HG03571 (cell line): Measurements from ENCODE around the gene CFAP46.
"Not testable (repeated sequence)": the region's sequence is repeated elsewhere in the genome, so short reads cannot be mapped to it uniquely, and the experiment has no call there.

Source experiments
- ATAC-seq: cut with Tn5 transposase; IDR thresholded peaks from one replicate; pipeline ENCODE4 v1.9.1; 2021; ENCODE audit not compliant: unreplicated experiment

CFAP46 gene

DNA sequence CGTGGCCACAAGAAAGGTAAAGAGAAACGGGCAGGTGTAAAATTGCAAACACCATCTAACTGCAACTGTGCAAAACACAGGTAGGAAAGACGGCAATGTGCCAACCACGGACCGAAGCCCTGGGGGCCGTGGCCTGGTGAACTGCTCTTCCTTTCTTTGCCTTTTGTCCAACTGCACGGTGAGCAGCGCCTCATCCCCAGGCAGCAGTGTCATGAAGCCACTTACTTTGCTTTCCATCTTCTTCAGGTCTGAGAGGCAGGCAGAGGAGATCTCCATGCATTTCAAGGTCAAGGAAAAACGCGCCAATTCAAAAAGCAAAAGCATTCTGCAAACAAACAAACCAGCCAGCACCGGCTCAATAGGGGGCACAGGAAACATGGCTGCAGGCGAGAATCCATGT, 12.9 kb downstream of the CFAP46 start:
- ATAC-seq: no peak

DNA sequence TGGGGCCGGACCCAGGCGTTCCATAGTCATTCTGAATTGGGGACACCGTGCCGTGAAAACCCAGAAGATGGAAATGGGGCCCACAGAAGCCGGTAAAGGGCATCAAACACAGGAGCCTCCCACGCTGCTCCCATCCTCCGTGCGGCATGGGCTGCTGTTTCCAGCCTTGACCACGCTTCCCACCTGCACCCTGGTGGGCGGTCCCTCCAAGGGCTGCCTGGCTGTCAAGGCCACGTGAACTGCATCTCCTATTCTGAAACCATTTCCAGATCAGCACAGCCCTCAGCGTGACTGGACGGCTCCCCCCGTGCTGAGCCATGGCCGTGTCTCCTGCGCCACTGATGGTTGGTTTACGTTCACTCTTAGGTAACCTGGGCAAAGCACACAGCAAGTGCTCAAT, 14.1 kb downstream of the CFAP46 start:
- ATAC-seq: no peak

DNA sequence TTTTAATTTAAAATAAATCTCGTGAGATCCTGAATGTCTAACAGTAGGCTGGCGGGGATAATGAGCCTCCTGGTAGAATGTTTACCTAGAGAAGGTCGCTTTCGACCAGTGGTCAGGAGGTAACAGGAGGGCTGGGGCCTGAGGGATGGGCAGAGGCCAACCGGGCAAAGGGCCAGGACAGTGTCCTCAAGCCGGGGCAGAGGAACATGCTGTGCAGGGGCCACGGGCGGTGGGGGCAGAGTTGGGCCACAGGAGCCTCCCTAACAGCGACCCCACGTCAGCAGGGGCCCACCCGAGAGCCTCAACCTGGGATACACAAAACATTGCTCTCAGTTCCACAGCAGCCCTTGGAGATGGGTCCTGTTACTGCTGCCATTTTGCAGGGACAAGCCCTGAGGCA, 14.5 kb downstream of the CFAP46 start:
- ATAC-seq: no peak

DNA sequence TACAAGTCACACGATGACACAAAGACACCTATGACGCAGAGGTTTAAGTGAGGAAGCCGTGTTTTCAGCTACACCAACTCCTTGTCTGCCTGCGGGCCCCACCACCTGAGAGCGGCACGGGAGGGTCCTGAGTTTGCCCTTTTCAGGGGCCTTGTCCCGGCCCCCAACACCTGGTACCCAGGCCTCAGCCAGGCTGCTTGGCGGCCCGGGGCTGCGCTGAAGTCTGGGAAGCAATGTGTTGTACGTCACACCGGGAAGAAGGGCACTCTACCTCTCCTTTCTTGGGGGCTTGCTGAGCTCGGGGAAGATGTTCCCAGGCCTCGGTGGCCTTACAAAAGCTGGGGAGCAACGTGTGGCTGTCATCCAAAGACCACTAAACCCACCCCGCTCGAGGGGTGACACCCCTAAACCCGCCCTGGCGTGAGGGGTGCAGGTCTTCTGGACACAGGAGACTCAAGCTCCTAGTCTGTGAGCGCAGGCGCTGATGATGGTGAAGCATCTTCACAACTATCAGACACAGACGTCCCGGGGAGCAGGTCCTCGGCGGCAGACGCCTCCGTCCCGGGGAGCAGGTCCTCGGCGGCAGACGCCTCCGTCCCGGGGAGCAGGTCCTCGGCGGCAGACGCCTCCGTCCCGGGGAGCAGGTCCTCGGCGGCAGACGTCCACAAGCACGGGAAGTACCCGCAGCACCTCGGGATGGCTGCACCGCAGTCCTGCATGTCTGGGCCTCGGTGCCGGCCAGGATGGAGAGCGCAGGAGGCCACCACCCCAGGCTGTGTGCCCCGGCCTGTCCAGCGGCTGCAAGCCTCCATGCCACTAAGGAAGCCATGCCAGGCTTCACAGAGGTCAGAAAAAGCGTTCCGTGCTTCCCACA, 15.4 kb downstream of the CFAP46 start:
- no peak for ATAC-seq

DNA sequence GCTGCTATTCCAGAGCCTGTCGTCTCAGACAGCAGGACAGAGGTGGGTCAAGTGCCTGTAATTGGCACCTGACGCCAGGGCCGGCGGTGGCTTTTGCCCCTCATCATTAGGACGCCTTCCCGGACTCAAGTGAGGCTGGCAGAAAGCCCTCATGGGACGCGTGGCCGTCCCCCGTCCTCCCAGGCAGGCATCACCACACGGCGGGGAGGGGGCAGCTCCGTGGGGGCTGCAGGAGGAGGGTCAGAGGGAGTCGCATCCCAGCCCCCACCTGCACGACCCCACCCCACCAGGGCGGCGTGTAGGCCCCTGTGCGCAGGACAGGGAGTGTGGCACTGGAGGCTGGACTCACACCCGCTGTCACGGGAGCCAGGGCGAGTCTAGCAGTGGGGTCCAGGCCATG, 16.3 kb downstream of the CFAP46 start:
- no peak for ATAC-seq

DNA sequence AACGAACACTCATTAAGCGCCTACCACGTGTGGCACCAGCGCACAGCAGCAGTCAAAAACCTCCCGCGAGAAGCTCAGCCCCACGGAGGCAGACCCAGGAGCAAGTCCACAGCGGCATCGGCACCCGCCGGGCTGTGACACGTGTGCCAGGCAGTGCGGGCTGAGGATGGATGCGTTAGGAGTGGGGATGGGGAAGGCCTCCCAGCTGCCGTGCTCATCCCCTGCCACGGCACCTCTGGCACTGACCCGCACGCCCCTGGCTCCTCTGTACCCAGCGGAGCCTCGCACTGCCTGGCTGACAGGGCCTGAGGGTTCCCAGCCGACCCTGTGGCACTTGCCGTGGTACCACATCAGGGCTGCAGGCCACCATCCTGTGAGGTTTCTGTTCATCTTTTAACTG, 16.8 kb downstream of the CFAP46 start:
- ATAC-seq: no peak

DNA sequence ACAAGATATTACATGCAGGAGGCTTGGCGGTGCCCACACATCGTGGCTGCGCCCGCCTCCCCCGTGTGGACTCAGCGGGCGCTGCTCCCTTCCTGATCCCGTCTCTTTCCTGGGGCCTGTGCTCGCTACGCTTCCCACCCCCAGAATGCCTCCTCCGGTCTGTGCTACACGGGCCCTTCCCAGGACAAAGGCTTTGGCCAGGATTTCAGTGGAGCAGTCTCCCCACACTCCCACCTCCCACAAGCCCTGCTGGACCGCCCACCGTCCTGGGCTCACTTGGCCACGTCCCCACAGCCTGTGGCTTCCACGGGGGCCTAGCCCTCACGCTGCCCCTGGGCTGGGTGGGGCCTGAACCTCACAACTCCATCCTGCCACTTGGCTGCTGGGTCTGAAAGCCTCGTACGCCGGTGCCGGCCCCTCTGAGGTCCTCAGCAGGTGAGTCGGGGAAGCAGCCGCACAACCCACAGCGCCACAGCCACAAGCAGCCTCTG, 17.3 kb downstream of the CFAP46 start:
- ATAC-seq: no peak

DNA sequence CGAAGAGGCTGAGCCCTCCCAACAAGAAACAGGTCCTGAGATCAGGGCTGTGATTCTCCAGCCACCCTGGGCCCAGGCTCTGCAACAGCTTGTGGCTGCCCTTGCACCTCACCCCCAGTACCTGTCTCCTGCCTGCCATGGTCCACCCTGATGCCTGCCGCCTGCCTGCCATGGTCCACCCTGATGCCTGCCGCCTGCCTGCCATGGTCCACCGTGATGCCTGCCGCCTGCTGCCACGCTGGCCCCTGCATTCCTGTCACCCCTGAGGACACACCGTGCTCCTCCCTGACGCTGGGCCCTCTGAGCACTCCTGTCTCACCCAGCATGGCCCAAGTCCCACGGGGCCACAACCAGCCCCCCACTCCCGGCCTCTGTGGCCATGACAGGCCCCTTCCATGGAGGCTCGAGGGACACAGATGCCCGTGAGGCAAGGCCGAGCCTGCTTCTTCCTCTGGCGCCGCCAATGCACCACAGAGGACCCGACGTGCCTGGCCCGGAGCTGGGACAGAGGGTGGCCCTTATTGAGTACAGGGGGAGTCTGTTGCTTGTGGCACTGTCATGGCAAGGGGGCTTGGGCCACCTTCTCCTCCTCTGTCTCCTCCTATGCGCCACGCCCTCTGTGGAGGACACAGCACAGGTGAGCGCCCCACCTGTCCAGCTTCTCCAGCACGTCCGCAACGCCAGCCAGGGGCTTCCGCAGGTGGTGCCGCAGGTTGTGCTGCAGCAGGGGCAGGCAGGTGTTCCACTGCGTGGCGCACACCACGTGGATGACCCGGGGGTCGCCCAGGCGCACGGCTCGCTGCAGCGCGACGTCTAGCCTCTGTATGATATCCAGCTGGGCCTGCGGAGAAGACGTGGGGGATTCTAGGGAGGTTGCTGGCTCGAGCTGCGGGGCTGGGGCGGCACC, 18.1 kb downstream of the CFAP46 start:
- ATAC-seq: no peak

DNA sequence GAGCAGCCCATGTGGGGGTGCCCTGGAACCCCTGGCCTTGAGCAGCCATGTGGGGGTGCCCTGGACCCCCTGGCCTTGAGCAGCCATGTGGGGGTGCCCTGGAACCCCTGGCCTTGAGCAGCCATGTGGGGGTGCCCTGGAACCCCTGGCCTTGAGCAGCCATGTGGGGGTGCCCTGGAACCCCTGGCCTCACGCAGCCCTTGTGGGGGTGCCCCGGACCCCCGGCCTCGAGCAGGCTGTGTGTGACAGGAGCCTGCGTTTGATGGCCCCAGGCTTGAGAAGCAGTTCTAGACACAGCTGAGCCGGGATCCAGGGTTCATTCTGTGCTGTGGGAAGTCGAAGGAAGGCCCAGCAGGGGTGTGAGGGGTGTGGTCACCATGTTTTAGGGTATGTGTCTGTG, 19.0 kb downstream of the CFAP46 start:
- ATAC-seq: not testable (repeated sequence)

DNA sequence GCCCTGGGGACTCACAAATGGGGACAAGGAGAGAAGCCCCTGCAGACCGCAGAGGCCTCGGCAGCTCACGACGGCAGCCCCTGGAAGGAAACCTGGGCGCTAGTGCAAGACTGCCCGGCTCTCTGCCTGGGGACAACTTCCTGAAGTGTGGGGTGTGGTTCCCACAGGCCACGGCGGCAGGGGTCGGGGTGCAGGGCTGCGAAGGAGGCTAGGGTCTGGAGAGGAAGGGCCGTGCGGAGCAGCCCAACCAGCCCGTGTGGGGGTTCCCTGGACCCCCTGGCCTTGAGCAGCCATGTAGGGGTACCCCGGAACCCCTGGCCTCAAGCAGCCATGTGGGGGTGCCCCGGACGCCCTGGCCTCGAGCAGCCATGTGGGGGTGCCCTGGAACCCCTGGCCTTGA, 19.5 kb downstream of the CFAP46 start:
- no peak for ATAC-seq

DNA sequence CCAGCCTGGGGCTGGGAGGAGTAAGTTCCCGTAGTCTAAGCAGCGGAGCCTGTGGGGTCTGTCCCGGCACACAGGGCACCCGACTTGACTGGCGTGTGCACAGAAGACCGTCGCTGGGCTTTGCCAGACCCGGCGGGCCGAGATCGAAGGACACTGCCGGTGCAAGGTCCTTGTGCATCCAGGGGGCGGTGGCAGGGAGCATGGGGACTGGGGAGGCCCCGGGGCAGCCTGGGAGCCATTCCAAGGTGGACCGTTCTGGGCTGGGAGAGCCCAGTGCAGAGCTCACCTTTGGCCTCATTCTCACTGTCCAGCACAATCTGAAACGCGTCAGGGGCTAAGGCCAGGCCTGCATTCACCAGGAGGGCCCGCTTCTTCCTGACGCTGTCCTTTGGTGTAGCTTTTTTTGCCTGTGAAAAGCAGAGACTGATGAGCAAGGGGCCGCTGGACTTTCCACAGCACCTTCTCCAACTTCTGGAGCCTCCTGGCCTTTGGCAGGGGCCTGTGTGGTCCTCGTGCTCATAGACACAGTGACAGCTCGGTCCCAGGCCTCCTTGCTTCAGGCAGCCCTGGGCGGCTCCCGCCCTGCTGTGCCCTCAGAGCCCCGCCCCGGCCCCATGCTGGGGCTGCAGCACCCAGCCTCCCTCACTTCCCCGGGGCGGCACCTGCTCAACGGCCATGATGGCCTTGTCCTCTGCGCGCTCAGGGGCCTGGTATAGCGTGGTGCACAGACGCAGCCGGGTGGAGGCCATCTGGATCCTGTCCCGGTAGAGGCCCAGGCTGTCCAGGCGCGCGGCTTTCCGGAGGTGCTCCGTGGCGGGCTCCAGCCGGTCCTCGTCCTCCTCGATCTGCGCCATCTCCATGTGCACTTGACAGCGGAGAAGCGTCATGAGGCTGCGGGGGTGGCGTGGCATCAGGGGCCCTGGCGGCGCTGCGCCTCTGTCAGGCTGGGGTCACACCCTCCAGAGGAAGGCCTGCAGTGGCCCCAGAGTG, 20.3 kb downstream of the CFAP46 start:
- ATAC-seq: no peak

DNA sequence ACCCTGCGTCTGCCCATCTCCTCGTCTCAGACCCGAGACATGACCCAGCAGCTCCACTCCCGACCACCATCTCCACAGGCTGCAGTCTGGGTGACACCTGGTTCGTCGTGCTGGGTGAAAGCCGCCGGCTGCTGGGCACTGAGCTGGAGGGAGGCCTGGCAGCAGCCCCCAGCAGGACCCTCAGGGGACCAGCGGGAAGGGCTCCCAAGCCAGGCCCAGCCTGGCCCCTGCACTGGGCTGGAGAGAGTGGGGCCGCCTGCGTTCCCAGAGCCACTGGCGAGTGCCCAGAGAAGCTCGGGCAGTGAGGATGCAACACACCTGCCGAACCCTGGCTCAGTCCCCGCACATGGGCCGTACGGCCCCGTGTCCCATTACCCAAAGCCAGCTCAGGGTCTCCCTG, 21.3 kb downstream of the CFAP46 start:
- ATAC-seq: no peak

DNA sequence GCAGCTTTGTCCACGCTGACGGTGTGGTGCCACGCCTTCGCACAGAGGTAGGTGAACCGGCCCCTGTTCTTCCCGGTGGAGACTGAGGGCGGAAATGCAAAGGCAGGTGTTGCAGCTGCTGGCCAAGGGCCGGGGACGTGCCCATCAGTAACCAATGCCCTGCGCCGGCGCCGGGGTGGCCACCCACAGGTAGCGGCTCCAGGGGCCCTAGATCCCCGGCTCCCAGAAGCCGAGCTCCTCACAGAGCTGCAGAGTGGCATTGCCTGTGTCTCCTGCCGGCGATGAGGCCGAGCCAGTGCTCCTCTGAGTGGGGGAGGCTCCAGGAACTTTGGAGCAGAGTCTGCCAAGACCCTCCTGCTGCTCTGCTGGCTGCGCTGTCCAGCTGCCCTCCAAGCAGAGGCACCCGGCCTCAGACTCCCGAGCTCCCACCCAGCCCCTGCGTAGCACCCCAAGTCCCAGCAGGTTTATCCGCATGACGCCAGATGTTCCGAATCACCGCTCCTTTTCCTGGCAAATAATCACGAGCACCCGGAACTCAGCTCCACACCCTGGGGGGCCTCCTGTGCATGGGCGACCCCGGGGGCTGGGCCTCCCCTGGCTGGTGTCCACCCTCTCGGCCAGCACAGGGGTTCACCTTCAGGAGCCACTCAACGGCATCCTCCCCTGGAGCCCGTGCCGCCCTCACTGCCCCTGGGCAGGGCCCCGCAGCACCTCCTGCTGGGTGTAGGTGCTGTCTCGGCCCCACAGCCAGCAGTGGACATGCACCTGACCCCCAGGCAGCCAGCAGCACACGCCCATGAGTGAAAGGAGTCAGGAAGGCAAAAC, 22.1 kb downstream of the CFAP46 start:
- no peak for ATAC-seq

DNA sequence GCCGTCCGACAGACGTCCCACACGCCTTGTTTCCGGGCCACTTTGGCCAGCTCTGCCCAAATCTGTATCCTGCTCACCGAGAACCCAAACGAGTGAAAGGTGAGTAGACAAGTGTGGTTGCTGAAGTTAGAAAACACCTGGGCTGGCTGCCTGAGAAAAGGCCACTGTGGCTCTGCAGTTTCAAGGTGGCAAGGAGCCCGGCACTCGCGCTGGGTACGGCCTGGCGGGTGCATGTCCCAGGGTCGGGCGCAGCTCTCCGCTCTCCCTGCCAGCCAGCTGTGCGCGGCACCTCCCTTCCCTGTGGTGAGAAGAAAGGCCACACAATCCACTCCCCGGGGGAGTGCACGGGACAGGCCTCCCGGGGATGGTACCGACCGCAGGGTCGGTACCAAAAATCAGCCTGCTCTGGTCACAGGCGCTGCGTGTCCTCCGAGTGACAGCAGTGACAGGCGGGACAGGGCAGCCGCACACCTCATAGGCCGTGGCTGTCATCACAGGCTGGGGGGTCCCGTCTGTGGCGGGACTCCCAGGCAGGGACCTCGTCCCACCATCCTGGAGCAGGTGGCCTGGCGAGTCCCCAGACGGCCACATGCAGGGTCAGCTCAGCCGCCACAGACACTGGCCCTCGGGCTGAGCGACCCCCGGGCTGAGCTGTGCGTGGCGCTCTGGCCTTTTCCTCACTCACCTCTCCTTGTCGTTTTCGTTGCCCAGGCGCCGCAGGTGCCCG, 22.8 kb downstream of the CFAP46 start:
- ATAC-seq: no peak

DNA sequence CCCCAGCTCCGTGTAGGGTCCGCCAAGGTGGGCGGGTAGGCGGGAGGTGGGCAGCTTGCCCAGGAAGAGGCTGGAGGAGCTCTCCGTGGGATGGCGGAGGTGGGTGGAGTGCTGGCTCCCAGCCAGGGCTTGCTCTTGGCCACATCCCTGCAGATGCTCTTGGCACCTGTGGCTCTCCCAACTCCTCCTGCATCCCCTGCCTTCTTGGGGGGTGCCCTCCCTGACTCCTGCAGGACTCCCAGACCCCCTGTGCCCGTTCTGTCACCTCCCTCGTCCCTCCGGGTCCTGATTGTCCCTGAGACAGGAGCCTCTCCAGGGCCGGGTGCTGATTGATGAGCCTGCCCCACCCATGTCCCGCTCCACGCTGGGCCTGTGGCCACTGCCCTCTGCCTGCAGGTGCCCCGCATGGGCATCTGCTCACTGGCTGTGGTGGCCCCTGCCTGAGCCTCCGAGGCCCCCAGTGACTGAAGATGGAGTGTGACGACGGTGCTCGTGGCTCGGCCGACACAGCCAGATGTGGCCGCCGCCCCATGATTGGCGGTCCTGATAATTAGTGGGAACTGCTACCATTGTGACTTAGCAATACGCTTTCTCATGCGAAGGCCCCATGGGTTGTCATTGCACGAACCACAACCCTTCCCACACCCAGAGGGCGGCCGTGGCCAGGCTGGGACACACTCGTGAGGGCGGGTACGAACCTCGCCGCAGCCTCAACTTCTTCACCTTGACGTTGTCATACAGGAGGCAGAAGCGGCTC, 23.6 kb downstream of the CFAP46 start:
- no peak for ATAC-seq

DNA sequence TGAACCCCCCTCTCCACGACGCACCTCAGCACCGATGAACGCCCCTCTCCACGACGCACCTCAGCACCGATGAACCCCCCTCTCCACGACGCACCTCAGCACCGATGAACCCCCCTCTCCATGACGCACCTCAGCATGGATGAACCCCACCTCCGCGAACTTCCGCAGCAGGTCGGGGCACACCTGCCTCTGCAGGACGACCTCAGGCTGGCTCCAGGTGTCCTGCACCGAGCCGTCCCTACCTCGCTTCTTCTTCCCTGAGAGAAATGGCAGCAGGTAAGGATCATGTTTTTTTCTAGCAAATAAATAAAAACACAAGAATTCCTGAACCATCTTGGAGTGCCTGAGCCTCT, 24.1 kb downstream of the CFAP46 start:
- no peak for ATAC-seq

DNA sequence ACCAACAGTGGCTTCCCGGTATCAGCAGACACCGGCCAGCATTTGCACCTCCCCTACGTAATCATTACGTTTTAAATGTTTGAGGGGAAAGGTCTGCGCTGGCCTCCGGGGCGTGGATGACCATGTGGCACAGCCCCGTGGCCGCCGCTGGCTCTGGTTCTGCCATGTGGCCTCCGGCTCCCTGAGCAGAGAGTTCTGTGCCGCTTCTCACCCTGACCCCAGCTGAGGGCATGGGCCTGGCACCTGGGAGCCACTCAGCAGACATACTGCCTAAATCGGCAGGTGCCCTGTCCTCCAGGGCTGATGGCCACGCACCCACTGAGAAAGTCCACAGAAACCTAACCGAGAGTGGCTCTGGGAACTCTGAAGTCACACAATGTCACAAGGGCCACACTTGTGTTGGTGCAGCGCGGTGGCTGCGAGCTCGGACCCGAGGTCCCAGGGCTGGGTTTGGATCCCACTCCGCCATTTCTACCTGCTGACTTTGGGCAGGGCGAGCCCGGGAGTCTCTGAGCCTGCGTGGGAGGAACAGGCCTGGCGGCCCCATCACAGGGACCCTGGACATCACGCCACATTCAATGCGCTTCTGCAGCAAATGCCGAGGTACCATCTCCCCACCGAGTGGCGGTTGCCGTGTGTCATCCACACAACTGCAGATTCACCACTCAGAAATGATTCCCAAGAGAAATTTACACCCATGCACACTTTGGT, 25.3 kb downstream of the CFAP46 start:
- ATAC-seq: no peak

DNA sequence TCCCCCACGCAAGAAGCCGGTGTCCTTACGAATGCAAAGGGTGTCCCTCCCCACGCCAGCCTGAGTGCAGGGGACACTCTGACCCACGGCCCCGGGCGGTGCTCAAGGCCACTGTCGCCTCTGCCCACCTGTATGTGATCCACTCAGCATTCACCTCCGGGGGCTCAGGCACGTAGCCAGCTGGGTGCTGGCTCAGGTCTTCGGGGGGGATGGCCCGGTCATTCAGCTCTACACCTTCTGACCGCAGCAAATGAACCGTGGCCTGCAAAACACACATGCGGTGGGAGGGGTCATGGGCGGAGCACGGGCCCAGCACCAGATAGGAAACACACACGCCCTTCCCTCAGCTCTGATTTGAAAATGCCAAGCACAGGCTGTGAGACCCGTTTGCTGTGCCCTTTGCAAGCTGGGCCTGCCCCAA, 25.9 kb downstream of the CFAP46 start:
- no peak for ATAC-seq
